Activated naive CD4-positive, alpha-beta T cell treated with anti-CD3 and anti-CD28 coated beads, Interleukin-2, amount 50 U/mL, for 72 hours (primary cell): ENCODE measurements around the gene ZFC3H1. TPM values are rescaled to one million over a fixed set of nuclear protein-coding genes. Genes with fewer than 3 reads are reported as not detected.

Experiments used
- ATAC-seq, 2 donors: fragments of 150-1000 bp; cut with Tn5 transposase; 2 replicates each; pipeline ENCODE4 v1.10.0; 2021; ENCODE audit warnings: mild to moderate bottlenecking in 2 of 2, moderate library complexity in 2 of 2
- DNase-seq, 2 donors: peaks; one replicate each; pipeline ENCODE4 v3.0.0; 2021 to 2022; ENCODE audit warnings: low spot score in 2 of 2
- H3K27ac Mint-ChIP-seq, 2 donors: one replicate each; pipeline ENCODE4 v1.8.0; 2022; ENCODE audit warnings: mild to moderate bottlenecking in 2 of 2, mixed read lengths in 2 of 2
- H3K36me3 Mint-ChIP-seq, 2 donors: one replicate each; pipeline ENCODE4 v1.8.0; 2022; ENCODE audit warnings: mixed read lengths in 2 of 2
- H3K9me3 Mint-ChIP-seq, 2 donors: one replicate each; pipeline ENCODE4 v1.8.0; 2022; ENCODE audit warnings: mixed read lengths in 2 of 2
- total RNA-seq, 2 donors: library from RNA; stranded (reverse); gene quantifications; one replicate each; pipeline ENCODE4 v1.2.3, GENCODE V29; 2022

ZFC3H1 gene
- total RNA-seq, 2 donors from 2014 or later = 71.3 to 88.8 TPM

DNA sequence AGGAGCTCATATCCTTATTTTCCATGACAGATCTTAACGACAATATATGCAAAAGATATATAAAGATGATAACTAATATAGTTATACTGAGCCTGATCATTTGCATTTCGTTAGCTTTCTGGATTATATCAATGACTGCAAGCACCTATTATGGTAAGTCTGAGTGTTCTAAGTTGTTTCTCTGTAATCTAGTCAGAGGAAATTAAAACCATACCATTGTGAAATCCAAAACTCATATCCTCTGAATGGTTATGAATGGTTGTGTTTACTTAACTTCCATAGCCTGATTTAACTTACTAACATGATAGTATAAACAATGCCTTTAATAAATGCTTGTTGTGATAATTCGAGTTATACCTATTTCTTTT is 23.0 kb upstream of the ZFC3H1 start:
- no peaks in the 10 kb centered on the region for H3K36me3 Mint-ChIP-seq
- H3K9me3 Mint-ChIP-seq = no peaks in the 10 kb centered on the region
- H3K27ac Mint-ChIP-seq = peak overlapping the region; percentile 77 to 92
- ATAC-seq = peak; percentile 13 to 16
- no peak for DNase-seq

DNA sequence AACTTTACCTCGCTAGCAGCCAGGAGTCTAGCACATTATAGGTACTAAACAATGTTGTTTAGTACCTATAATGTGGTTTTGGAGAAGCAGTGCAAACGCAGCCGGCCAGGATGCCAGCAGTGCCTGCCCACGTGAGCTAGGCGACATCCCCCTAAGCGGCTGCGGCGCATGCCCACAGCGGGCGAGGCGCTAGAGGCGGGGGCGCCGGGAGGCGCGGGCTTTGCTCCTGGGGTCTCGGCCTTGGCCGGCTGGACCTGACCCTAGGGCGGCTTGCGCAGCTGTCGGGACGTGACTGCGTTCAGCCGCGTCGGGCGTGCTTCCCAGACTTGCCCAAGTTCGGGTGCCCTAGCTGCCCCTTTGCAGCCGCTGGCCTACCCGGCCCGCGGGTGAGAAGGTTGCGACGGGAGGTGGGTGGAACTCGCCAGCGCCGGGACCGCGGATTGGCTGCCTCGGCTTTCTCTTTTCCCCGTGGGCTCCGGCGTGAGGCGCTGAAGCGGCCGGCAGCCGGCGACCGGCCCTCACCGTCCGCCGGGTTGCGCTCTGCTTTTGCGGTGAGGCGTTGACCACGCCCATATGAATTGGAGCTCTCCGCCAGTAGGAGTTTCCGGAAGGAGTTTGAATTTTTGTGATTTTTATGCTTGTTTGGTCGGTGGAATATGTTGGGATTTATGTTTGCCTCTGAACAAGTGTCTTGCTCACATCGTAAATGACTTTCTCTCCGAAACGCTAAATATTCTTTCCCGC is 22.4 kb upstream of the ZFC3H1 start, which contains the start of gene TMEM19:
TSS of gene TMEM19 (plus strand) at position 169 of the 744 bp plus-strand sequence. CDS start 599 bp downstream, outside the sequence.
- H3K27ac Mint-ChIP-seq = peak within 1 kb of the TSS; percentile 77 to 92
- no peaks in the 10 kb centered on the region for H3K9me3 Mint-ChIP-seq
- no peaks in the 10 kb centered on the region for H3K36me3 Mint-ChIP-seq
- ATAC-seq (peak; percentile 90 to 91), DNase-seq (peak; percentile 78 to 89)

DNA sequence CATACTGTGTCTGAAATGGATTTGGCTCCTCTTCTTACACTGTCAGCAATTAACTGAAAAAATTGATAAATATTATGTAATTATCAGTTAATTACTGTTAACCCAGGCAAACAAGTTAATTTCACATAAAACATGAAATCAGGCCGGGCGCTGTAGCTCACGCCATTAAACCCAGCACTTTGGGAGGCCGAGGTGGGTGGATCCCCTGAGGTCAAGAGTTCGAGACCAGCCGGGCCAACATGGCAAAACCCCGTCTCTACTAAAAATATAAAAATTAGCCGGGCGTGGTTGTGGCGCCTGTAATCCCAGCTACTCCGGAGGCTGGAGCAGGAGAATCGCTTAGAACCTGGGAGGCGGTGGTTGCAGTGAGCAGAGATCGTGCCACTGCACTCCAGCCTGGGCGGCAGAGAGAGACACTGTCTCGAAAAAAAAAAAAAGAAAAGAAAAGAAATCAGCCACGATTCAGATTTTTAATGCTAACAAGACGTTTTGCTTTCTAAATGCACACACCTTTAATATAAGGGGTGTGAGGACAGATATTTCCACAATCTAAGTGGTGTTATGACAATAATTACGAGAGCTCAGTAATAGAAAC is 21.8 kb upstream of the ZFC3H1 start:
- DNase-seq (no peak), ATAC-seq (no peak)
- Mint-ChIP-seq H3K27ac (peak overlapping the region; percentile 60 to 77), H3K9me3 (no peaks in the 10 kb centered on the region), H3K36me3 (no peaks in the 10 kb centered on the region)

DNA sequence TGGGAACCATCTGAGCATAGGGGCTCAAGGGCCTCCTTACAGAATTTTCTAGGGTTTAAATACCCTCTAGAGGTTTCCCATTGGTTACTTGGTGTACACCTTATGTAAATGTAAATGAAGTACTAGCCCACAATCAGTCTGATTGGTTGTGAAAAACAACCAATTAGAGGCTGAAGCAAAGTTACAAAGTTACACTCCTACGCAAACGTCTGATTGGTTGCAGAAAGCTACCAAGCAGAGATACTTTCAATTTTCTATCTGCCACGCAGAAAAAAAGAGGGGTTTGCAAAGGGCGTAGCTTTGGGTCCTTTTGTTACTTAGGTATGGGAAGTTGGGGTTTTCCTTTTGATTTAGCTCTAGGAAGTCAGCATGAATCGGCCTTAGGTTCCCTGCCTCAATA is 20.4 kb upstream of the ZFC3H1 start:
- peak; percentile 14 to 42 for ATAC-seq

DNA sequence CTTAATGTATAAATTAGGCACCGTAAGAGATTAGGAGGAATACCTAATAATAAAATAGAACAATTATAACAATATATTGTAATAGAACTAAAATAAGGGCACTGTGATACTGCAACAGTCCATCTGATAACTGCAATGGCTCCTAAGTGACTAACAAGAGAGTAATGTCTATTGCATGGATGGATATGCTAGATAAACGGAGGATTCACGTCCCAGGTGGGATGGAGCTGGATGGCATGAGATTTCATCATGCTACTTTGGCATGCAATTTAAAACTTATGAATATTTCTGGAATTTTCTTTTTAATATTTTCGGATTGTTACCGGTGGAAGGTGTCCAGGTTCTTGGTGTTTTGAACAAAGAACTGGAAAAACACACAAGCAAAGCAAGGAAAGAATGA is 20.0 kb upstream of the ZFC3H1 start:
- Mint-ChIP-seq H3K9me3 (no peaks in the 10 kb centered on the region), H3K27ac (no peak overlapping the region), H3K36me3 (no peaks in the 10 kb centered on the region)
- ATAC-seq (no peak), DNase-seq (no peak)

More for the DNA sequence above, 20.4 kb upstream of the ZFC3H1 start:
- H3K27ac Mint-ChIP-seq = no peak overlapping the region
- DNase-seq = no peak
- H3K9me3 Mint-ChIP-seq = no peaks in the 10 kb centered on the region
- no peaks in the 10 kb centered on the region for H3K36me3 Mint-ChIP-seq

DNA sequence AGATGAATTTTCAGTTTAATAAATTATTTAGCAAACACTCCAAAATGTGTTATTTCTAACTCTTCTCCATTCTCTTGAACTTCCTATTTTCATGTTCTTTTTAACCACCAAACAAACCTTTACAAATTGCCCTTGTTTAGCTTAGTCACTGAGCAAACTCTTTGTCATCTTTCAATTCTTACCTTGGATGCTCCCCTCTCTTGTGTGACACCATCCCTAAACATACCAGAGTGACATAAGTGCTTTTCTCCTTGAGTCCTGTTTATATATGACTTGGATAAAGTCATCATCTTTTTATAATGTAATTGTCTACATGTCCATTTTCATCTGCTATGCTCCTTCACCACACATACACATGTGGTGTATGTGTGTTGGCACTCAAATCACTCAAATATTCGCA is 18.8 kb upstream of the ZFC3H1 start:
- DNase-seq = no peak
- no peak for ATAC-seq
- H3K36me3 Mint-ChIP-seq = no peaks in the 10 kb centered on the region

DNA sequence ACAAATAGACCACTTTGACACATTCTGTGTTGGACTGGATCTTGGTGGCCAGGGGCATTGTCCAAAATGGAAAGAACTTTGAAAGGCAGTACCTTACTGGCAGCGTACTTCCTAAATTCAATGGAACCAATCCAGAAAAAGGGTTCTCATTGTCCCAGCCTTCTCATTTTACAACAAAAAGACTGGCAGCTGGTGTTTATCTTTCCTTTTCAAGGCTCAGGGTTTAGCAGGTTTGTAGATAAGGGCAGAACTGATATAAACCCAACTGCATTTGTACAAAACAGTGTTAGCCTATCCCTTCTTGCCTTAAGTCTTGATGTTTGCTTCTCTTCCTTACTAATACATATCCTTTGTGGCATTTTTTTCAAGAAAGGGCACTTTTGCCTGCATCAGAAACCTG is 8.2 kb upstream of the ZFC3H1 start:
- Mint-ChIP-seq H3K36me3 (peaks cover 6 to 7% of the 10 kb centered on the region in 2 donors), H3K27ac (no peak overlapping the region), H3K9me3 (peaks cover 6% of the 10 kb centered on the region in 2 donors)
- ATAC-seq (no peak), DNase-seq (no peak)

More for the DNA sequence above, 18.8 kb upstream of the ZFC3H1 start:
- Mint-ChIP-seq H3K9me3 (no peaks in the 10 kb centered on the region), H3K27ac (no peak overlapping the region)

DNA sequence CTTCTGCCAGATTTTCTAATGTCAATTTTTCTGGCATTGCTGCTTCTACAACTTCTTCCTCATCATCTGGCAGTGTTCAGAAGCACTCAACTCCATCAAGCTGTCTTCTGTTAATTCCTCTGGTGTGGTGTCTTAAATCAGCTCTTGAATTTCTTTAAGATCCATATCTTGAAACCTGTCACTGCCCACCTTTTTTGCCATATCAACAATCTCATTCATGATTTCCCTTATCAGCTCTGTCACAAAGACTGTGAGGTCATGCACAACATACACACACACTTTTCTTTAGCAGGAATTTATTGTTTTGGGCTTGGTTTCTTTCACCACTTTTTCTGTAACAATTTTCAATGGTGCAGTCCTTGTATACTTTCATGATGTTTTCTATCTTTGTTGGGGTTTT is 7.7 kb upstream of the ZFC3H1 start:
- no peak for ATAC-seq
- Mint-ChIP-seq H3K27ac (no peak overlapping the region), H3K36me3 (peaks cover 6 to 7% of the 10 kb centered on the region in 2 donors), H3K9me3 (peaks cover 6% of the 10 kb centered on the region in 2 donors)
- no peak for DNase-seq

DNA sequence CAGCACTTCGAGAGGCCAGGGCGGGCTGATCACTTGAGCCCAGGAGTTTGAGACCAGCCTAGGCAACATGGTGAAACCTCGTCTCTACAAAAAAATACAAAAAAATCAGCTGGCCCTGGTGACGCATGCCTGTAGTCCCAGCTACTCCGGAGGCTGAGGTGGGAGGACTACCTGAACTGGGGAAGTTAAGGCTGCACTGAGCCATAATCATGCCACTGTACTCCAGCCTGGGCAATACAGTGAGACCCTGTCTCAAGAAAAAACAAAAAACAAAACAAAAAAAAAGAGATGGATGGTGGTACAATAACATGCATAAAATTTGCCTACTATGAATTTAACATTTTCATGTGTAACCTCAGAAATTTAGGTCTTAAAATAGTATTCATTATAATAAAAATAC is 2.6 kb upstream of the ZFC3H1 start:
- DNase-seq = no peak
- peak overlapping the region in 1 of 2 donors; percentile 99 for H3K27ac Mint-ChIP-seq
- no peak for ATAC-seq
- H3K9me3 Mint-ChIP-seq = peaks cover 6% of the 10 kb centered on the region in 2 donors
- peaks cover 46 to 47% of the 10 kb centered on the region in 2 donors for H3K36me3 Mint-ChIP-seq

DNA sequence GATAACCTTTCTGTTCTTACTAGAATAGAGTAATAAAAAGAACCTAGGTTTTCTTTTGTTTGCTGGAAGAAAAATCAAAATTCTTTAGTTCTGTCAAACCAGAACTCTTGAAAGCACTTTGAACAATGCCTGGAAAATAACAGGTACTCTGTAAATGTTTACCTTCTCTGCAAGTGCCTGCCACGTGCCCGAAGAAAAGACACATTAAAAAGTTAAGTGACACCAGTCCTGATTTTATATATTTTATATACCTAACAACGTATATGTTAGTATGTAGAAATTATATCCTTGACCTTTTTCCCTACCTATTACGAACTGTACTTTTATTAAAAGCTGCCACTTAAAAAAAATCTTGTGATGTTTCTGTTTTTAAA is 1.4 kb upstream of the ZFC3H1 start:
- Mint-ChIP-seq H3K27ac (peak overlapping the region; percentile 99 to 100), H3K9me3 (peaks cover 6% of the 10 kb centered on the region in 2 donors), H3K36me3 (peaks cover 46 to 47% of the 10 kb centered on the region in 2 donors)

DNA sequence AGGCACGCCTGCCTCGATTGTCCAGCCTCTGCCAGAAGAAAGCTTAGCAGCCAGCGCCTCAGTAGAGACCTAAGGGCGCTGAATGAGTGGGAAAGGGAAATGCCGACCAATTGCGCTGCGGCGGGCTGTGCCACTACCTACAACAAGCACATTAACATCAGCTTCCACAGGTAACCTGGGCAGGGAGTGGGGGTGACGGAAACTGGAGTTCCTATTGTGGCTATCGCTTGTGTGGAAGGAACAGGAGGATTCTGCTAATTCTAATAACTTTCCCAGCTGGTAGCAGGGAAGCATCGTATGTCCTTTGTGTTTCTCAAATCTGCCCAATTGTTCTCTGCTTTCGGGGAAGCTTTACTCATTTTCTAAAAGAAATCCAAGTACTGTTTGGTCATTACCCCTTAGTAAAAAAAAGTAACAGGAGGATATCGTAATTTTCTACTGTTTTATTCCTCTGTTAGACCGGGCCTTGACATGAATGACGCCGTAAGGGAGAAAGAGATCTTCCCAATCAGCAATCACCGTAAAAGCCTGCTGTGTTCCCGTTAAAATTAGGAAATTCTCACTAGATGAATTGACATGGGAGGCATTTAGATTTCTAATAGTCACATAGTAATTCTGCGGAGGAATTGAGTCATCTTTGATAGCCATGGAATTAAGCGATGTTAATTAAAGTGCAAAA is 902 bp upstream of the ZFC3H1 start:
- H3K9me3 Mint-ChIP-seq = peaks cover 6% of the 10 kb centered on the region in 2 donors
- H3K36me3 Mint-ChIP-seq = peaks cover 47% of the 10 kb centered on the region in 2 donors
- H3K27ac Mint-ChIP-seq = peak overlapping the region; percentile 99 to 100
- DNase-seq (no peak), ATAC-seq (peak in 1 of 2 donors; percentile 16)

More for the DNA sequence above, 1.4 kb upstream of the ZFC3H1 start:
- ATAC-seq (no peak), DNase-seq (no peak)

DNA sequence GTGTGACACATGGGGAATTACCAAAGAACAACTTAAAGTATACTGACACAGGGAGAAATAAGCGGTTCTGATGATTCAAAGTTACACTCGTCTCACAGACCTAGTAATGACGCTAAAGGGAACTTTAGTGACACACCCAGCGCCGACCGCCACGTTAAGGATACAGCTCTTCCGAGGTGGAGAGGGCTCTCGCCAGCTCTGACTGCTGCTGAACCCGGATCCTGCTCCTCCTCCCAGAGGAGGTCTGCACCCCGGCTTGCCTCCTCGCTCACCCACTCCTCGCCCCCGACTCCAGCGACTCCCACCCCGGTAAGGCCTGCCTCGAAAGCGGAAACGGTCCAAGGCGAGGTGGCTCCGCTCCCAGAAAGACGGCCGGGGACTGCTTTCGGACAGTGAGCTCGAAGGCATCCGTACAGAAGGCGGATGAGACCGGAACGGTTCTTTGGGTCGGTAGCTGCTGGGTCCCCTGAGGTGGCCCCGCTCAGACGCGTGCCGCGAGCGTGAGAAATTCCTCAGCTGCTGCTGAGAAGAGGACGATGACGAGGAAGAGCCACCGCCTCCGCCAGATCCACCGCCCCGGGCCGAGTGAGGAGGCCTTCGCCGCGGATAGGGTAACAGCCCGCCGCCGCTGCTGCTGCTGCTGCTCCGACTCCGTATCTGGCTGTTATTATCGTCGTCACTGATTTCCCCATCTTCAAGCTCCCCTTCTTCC is 643 bp downstream of the ZFC3H1 start:
- H3K36me3 Mint-ChIP-seq = peaks cover 56 to 60% of the 10 kb centered on the region in 2 donors

DNA sequence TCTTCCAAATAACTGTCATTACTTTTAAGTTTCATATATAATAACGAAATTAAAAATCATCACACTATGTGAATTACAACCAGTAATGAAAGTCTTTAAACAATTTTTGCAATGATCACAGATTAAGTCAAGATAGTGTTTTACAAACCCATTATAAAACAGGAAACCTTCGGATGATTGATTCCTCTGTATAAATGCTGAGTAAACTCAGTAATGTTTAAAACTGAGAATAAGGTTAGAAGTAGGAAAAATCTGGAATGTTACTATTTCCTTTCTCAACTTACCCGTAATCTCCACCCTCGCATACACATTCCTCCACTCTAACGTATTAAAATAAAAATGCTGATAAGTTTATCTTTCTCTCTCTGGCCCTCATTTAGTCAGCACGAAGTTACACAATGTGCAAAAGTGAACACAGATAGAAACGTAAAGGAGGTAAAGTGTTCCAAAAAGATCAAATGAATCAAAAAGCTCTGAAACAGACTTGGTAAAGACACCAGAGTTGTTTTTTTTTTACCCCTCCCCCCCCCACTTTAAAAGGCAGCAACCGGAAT is 1.6 kb downstream of the ZFC3H1 start:
- DNase-seq = no peak
- H3K9me3 Mint-ChIP-seq = peaks cover 2% of the 10 kb centered on the region in 2 donors
- ATAC-seq = no peak
- H3K36me3 Mint-ChIP-seq = peaks cover 52 to 66% of the 10 kb centered on the region in 2 donors
- peak overlapping the region; percentile 99 to 100 for H3K27ac Mint-ChIP-seq

More for the DNA sequence above, 643 bp downstream of the ZFC3H1 start:
- DNase-seq (peak; percentile 70 to 79), ATAC-seq (peak; percentile 63 to 81)
- H3K27ac Mint-ChIP-seq = peak overlapping the region; percentile 99 to 100
- H3K9me3 Mint-ChIP-seq = peaks cover 6% of the 10 kb centered on the region in 2 donors

DNA sequence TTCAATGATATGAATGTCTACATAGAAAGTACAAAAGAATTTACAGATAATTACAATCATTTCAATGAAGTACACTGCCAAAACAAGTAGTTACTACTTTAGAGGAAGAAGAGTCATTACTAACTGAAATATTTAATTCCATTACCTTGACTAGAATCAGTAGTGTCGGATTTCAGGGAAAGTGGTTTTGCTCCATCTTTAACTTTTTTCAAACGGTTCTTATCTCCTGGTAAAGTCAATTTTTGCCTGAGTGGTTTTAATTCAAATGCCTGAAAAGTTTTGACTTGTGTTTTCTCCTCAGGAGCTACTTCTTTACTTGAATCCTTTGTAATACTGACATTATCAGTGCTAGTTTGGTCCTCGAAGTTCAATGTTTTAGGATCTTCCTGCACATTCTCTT is 6.9 kb downstream of the ZFC3H1 start:
- Mint-ChIP-seq H3K36me3 (peaks cover 26 to 32% of the 10 kb centered on the region in 2 donors), H3K27ac (no peak overlapping the region), H3K9me3 (no peaks in the 10 kb centered on the region)
- ATAC-seq (no peak), DNase-seq (no peak)

DNA sequence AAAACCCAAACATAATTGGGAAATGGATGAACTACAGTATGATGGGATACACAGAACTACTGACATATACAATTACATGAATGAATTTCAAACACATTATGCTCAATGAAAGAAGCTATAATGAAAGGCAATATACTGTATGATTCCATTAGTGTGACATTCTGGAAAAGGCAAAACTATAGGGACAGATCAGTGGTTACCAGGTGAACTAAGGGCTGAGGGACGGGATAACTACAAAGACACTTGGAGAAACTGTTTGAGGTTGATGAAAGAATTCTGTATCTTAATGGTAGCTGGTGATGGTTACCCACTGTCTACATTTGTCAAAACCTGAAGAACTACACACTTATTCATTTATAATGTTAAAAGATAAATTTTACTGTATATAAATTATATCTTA is 7.7 kb downstream of the ZFC3H1 start:
- Mint-ChIP-seq H3K9me3 (no peaks in the 10 kb centered on the region), H3K27ac (peak overlapping the region in 1 of 2 donors; percentile 27), H3K36me3 (peaks cover 24 to 29% of the 10 kb centered on the region in 2 donors)
- ATAC-seq = no peak
- no peak for DNase-seq

DNA sequence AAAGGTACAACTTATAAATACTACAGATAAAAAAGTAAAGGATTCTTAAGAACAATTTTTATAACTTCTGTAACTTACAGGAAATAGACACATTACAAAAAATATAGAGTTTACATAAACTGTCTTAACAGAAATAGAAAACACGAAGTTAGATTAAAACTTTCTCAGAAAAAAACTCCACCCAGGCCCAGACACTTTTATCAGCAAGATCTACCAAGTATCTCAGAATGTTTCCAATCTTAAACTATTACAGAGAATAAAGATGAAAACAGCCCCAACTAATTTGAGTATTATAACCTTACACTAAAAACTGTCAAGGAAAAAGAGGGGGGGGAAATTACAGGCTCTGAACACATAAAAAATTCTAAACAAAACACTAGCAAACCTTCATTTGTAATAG is 8.2 kb downstream of the ZFC3H1 start:
- Mint-ChIP-seq H3K27ac (peak overlapping the region in 1 of 2 donors; percentile 27), H3K36me3 (peaks cover 24 to 29% of the 10 kb centered on the region in 2 donors), H3K9me3 (no peaks in the 10 kb centered on the region)
- no peak for ATAC-seq
- no peak for DNase-seq
